Vagina (tissue), 2 donors: ENCODE measurements around the gene AMACR. TPM values are rescaled to one million over a fixed set of nuclear protein-coding genes. Genes with fewer than 3 reads are reported as not detected.

Experiments used
- DNase-seq, 2 donors: peaks; one replicate each; pipeline ENCODE4 v3.0.0-alpha.2; 2017; ENCODE audit errors: extremely low spot score in 2 of 2
- H3K27ac ChIP-seq: fragments of 200-600 bp; sonication (generic); one replicate; pipeline ENCODE4 v1.5.1; 2019
- H3K27me3 ChIP-seq: fragments of 200-600 bp; sonication (generic); one replicate; pipeline ENCODE4 v1.5.1; 2019
- H3K36me3 ChIP-seq, 2 donors: fragments of 200-600 bp; sonication (generic); one replicate each; pipeline ENCODE4 v1.5.1; 2017 to 2019
- H3K4me1 ChIP-seq: fragments of 200-600 bp; sonication (generic); one replicate; pipeline ENCODE4 v1.5.1; 2019
- H3K4me3 ChIP-seq, 2 donors: fragments of 200-600 bp; sonication (generic); 1 replicate in 1 of 2; 2 replicates in 1 of 2; pipeline ENCODE4 v1.5.1; 2016 to 2019
- H3K9me3 ChIP-seq: fragments of 200-600 bp; sonication (generic); one replicate; pipeline ENCODE4 v1.5.1; 2019
- POLR2A ChIP-seq, 2 donors: fragments of 450-650 bp; IDR thresholded peaks; one replicate each; pipeline ENCODE4 v1.6.1; 2017; ENCODE audit warnings: antibody characterized with exemption in 2 of 2, mild to moderate bottlenecking in 2 of 2, moderate library complexity in 2 of 2
- POLR2AphosphoS5 ChIP-seq, 2 donors: sonication (generic); formaldehyde crosslinking; IDR thresholded peaks; one replicate each; pipeline ENCODE4 v1.9.0; 2017; ENCODE audit warnings: antibody characterized with exemption in 2 of 2, mild to moderate bottlenecking in 2 of 2, low read depth in 1 of 2; ENCODE audit not compliant: insufficient read depth in 1 of 2
- intact Hi-C: fragments of 100-400 bp; cut with DNase I; formaldehyde crosslinking; loops from one replicate; pipeline ENCODE4 v1.15.1; 2023
- total RNA-seq: library from RNA; depleted of rRNA; stranded (reverse); fragments of >200 nt; gene quantifications from one replicate; pipeline ENCODE4 v1.2.3, GENCODE V29; 2016
- TF ChIP-seq, protein P1 (sequence below), 3 experiments: fragments of 450-650 bp in 2 of 3; fragments of 200-600 bp in 1 of 3; sonication (generic) in 1 of 3; IDR thresholded peaks; one replicate each; pipeline ENCODE4 v1.5.1; 2017 to 2019; ENCODE audit warnings: antibody characterized with exemption in 3 of 3, mild to moderate bottlenecking in 2 of 3, moderate library complexity in 2 of 3

AMACR gene
- total RNA-seq, 1 donor from 2014 or later, result 4.9 TPM

DNA sequence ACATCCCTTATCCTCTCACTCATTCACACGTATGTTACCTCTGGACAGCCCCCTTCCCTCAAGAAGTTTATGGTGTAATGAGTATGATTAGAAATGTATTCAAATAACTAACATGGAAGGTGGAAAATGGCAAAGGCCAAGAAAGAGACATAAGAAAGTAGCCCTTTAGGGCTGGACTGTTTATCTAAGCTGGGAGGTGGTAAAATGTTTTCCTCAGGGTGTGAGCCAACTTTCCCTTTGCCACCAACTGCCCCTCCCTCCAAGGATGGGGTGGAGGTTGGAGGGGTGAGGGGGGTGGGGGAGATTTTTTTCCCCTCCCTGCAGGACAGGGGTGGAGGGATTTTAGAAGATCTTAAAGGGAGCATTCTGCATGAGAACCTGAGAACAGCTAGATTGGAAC lies 31.5 kb downstream of the AMACR start:
- Histone ChIP-seq H3K4me1 (peaks cover 7% of the 10 kb centered on the region), H3K27me3 (no peaks in the 10 kb centered on the region), H3K9me3 (no peaks in the 10 kb centered on the region), H3K4me3 (no peak overlapping the region), H3K27ac (no peak overlapping the region), H3K36me3 (no peaks in the 10 kb centered on the region)
- intact Hi-C loops, result no loop called here
- DNase-seq, result no peak
- TF ChIP-seq POLR2A (IDR thresholded peaks at IDR 0.05), result no peak
- TF ChIP-seq POLR2AphosphoS5 (IDR thresholded peaks at IDR 0.05; ENCODE audit: insufficient read depth in 1 of 2, low read depth in 1 of 2), result no peak
- TF ChIP-seq, protein P1, sequence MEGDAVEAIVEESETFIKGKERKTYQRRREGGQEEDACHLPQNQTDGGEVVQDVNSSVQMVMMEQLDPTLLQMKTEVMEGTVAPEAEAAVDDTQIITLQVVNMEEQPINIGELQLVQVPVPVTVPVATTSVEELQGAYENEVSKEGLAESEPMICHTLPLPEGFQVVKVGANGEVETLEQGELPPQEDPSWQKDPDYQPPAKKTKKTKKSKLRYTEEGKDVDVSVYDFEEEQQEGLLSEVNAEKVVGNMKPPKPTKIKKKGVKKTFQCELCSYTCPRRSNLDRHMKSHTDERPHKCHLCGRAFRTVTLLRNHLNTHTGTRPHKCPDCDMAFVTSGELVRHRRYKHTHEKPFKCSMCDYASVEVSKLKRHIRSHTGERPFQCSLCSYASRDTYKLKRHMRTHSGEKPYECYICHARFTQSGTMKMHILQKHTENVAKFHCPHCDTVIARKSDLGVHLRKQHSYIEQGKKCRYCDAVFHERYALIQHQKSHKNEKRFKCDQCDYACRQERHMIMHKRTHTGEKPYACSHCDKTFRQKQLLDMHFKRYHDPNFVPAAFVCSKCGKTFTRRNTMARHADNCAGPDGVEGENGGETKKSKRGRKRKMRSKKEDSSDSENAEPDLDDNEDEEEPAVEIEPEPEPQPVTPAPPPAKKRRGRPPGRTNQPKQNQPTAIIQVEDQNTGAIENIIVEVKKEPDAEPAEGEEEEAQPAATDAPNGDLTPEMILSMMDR (IDR thresholded peaks at IDR 0.05), result no peak

DNA sequence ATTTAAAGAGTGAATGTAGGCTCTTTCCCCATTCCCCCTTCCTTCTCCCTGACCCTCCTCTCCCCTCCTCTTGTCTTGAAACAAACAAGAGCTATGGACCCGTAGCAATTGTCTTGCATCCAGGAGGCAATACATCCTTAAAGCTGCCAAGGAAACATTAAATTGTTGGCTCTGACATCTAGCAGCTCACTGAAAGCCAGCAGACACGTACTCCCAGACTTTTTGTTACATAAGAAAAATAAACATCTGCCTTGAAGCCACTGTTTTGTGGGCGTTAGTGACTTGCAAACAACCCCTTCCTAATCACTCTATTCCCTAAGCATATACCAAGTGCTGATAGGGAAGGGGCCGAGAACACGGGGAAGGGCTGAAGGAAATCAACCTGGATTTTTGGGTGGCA lies 32.0 kb downstream of the AMACR start:
- Histone ChIP-seq H3K4me3 (no peak overlapping the region), H3K27ac (peak overlapping the region; percentile 6)

DNA sequence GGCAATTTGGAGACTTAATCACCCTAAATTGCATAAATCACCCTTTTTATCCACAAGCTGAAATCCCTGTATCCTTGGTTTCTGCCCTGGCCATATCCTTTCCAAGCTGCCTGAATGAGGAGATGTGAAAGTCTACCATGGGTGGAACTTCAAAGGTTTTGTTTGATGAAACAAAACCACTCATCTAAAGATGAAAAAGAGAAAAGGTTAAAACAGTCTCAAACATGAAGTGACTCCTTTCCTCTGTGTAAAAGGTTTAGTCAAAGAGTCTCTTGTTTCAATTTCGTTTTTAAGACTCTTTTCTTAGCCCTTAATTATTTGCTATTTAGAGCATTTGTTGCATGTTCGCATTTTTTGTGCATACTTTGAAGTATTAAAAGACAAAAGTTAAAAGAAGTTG lies 34.6 kb downstream of the AMACR start:
- no peak overlapping the region for H3K27ac ChIP-seq
- no peak for DNase-seq
- no peaks in the 10 kb centered on the region for H3K36me3 ChIP-seq
- peaks cover 7% of the 10 kb centered on the region for H3K4me1 ChIP-seq
- no peak overlapping the region for H3K4me3 ChIP-seq
- no peaks in the 10 kb centered on the region for H3K9me3 ChIP-seq
- intact Hi-C loops, result no loop called here
- H3K27me3 ChIP-seq, result no peaks in the 10 kb centered on the region
- TF ChIP-seq, protein P1 (IDR thresholded peaks at IDR 0.05), result no peak
- TF ChIP-seq POLR2A (IDR thresholded peaks at IDR 0.05) (no peak), POLR2AphosphoS5 (IDR thresholded peaks at IDR 0.05; ENCODE audit: insufficient read depth in 1 of 2, low read depth in 1 of 2) (no peak)

More for the DNA sequence above, 32.0 kb downstream of the AMACR start:
- intact Hi-C loops, result no loop called here
- peaks cover 7% of the 10 kb centered on the region for H3K4me1 ChIP-seq
- no peak for DNase-seq
- no peaks in the 10 kb centered on the region for H3K9me3 ChIP-seq
- no peaks in the 10 kb centered on the region for H3K27me3 ChIP-seq
- TF ChIP-seq POLR2AphosphoS5 (IDR thresholded peaks at IDR 0.05; ENCODE audit: insufficient read depth in 1 of 2, low read depth in 1 of 2), result no peak
- TF ChIP-seq, protein P1 (IDR thresholded peaks at IDR 0.05), result no peak
- TF ChIP-seq POLR2A (IDR thresholded peaks at IDR 0.05), result no peak
- no peaks in the 10 kb centered on the region for H3K36me3 ChIP-seq

DNA sequence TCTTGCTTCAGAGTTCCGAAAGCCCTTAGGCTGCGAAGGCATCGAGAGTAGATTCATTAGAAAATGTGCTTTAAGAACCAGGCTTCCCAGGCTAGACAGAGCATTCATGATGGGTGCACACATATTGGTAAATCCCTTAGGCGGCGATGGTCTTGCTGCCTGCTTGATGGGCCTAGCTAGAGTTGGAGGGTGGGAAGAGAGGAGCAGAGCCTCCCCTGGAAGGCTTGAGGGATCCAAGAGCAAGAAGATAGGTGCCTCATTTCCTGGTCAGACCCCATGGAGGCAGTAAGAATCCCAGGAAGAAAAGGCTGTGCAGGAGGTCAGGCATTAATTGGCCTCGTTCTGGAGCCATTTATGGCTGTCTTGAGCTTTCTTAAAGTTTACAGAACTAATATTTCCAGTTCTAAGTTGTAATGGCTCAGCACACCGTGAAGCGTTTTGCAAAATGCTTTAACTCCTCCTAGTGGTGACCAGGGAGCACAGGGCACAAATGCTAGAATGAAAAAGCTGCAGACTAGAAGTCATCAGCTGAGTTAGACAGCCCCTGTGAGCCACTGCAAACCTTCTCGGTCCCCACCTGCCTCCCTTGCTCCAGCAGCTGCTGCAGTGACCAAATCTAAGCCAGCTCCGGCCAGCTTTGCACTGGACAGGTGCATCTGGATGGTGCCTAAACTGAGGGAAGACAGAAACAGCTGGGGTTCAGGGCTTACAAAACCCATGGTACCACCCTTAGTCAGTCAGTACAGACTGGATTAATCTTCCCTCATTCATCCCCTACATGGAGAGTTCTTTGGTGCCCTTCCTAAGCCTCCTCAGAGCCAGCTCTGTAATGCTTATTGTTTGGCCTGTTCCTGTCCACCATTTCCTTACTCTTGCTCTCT lies 38.0 kb downstream of the AMACR start:
- no peaks in the 10 kb centered on the region for H3K36me3 ChIP-seq
- no peak for TF ChIP-seq POLR2A (IDR thresholded peaks at IDR 0.05)
- TF ChIP-seq, protein P1 (IDR thresholded peaks at IDR 0.05), result peak in 2 of 3 experiments; percentile 15 to 45
- intact Hi-C loops, result no loop called here

More for the DNA sequence above, 38.0 kb downstream of the AMACR start:
- H3K27ac ChIP-seq, result no peak overlapping the region
- H3K27me3 ChIP-seq, result no peaks in the 10 kb centered on the region
- H3K4me3 ChIP-seq, result no peak overlapping the region
- DNase-seq, result no peak
- no peaks in the 10 kb centered on the region for H3K9me3 ChIP-seq
- no peaks in the 10 kb centered on the region for H3K4me1 ChIP-seq
